H1 (cell line): Measurements from ENCODE around the gene DVL1. TPM values are rescaled to one million over a fixed set of nuclear protein-coding genes. Genes with fewer than 3 reads are reported as not detected.

ENCODE experiments used
- CTCF ChIA-PET: fragments of 300-600 bp; sonication (Branson Sonifier 250); formaldehyde crosslinking; loops from one replicate; lab custom pipeline; 2021; ENCODE audit not compliant: partially characterized antibody; lab: Charles Lee
- POLR2A ChIA-PET: fragments of 300-600 bp; sonication (Branson Sonifier 250); formaldehyde crosslinking; loops from one replicate; lab custom pipeline; 2021; ENCODE audit warnings: inconsistent platforms; ENCODE audit not compliant: partially characterized antibody; lab: Charles Lee
- DNase-seq, 2 experiments: peaks; one replicate each; pipeline versions ENCODE4 v3.0.0 to v3.0.0-alpha.2; 2010 to 2022; ENCODE audit warnings: low spot score in 2 of 2, low read depth in 1 of 2, mixed read lengths in 1 of 2
- FAIRE-seq: peaks from 2 replicates; lab custom pipeline; 2011; peaks lifted over from hg19 to GRCh38; lab: Jason Lieb, UNC
- H2AFZ ChIP-seq: 2 replicates; pipeline ENCODE4 v1.8.1; 2012; ENCODE audit warnings: low read length, inconsistent platforms
- H2AK5ac ChIP-seq: 2 replicates; pipeline ENCODE4 v1.6.1; 2013; ENCODE audit warnings: low read depth, low read length
- H2BK120ac ChIP-seq: replicated peaks from 2 replicates; pipeline ENCODE3; 2013; ENCODE audit warnings: low read depth, low read length, inconsistent platforms
- H2BK12ac ChIP-seq: 2 replicates; pipeline ENCODE4 v1.6.1; 2013; ENCODE audit warnings: low read depth, low read length
- H2BK15ac ChIP-seq: 2 replicates; pipeline ENCODE4 v1.6.1; 2013; ENCODE audit warnings: low read length
- H2BK20ac ChIP-seq: 2 replicates; pipeline ENCODE4 v1.6.1; 2013; ENCODE audit warnings: low read length
- H2BK5ac ChIP-seq: 2 replicates; pipeline ENCODE4 v1.6.1; 2013; ENCODE audit warnings: low read depth, low read length
- H3K14ac ChIP-seq: 2 replicates; pipeline ENCODE4 v1.6.1; 2013; ENCODE audit warnings: inconsistent platforms; ENCODE audit not compliant: insufficient read length
- H3K18ac ChIP-seq: 2 replicates; pipeline ENCODE4 v1.6.1; 2013; ENCODE audit warnings: low read length; ENCODE audit errors: extremely low read depth
- H3K23ac ChIP-seq: 2 replicates; pipeline ENCODE4 v1.6.1; 2013; ENCODE audit warnings: inconsistent platforms; ENCODE audit not compliant: insufficient read length
- H3K23me2 ChIP-seq: 2 replicates; pipeline ENCODE4 v1.6.1; 2013; ENCODE audit warnings: low read depth, low read length
- H3K27ac ChIP-seq: 2 replicates; pipeline ENCODE4 v1.6.1; 2011; ENCODE audit warnings: low read depth, low read length, inconsistent platforms
- H3K27me3 ChIP-seq, 4 experiments: replicated peaks in 1 of 4; 1 replicate in 1 of 4; 2 replicates in 3 of 4; pipeline versions ENCODE4 v1.6.1 to v1.8.1; 2011 to 2013; ENCODE audit warnings: low read length in 3 of 4, mild to moderate bottlenecking in 3 of 4, inconsistent platforms in 2 of 4, mixed read lengths in 2 of 4, moderate library complexity in 1 of 4; ENCODE audit not compliant: control insufficient read depth in 3 of 4, insufficient read depth in 3 of 4; ENCODE audit errors: extremely low read depth in 1 of 4
- H3K36me3 ChIP-seq, 4 experiments: 2 replicates each; pipeline versions ENCODE4 v1.6.1 to v1.8.1; 2011 to 2013; ENCODE audit warnings: mild to moderate bottlenecking in 4 of 4, low read length in 3 of 4, moderate library complexity in 2 of 4, control low read depth in 1 of 4, inconsistent platforms in 1 of 4; ENCODE audit not compliant: insufficient read depth in 4 of 4, control insufficient read depth in 2 of 4
- H3K4ac ChIP-seq: replicated peaks from 2 replicates; pipeline ENCODE3; 2013; ENCODE audit warnings: low read length, low read depth, mixed read lengths, inconsistent platforms; ENCODE audit not compliant: insufficient read length
- H3K4me1 ChIP-seq, 4 experiments: replicated peaks in 1 of 4; 1 replicate in 1 of 4; 2 replicates in 3 of 4; pipeline versions ENCODE4 v1.6.1 to v1.8.1; 2011 to 2013; ENCODE audit warnings: low read length in 3 of 4, inconsistent platforms in 2 of 4, mixed read lengths in 1 of 4; ENCODE audit not compliant: insufficient read depth in 4 of 4, control insufficient read depth in 3 of 4
- H3K4me2 ChIP-seq, 2 experiments: 2 replicates each; pipeline versions ENCODE4 v1.6.1 to v1.8.1; 2011 to 2013; ENCODE audit warnings: low read depth in 2 of 2, low read length in 2 of 2, control low read depth in 1 of 2, inconsistent platforms in 1 of 2, mild to moderate bottlenecking in 1 of 2; ENCODE audit not compliant: insufficient read depth in 1 of 2
- H3K4me3 ChIP-seq, 4 experiments: fragments of 200-600, 300-600 bp in 1 of 4; sonication (generic), shearing (Covaris generic), sonication (Bioruptor Twin) in 1 of 4; 2 replicates each; pipeline versions ENCODE4 v1.5.1 to v1.8.1; 2011 to 2016; ENCODE audit warnings: low read length in 4 of 4, low read depth in 3 of 4, control low read depth in 2 of 4, inconsistent platforms in 2 of 4, mild to moderate bottlenecking in 2 of 4, mixed read lengths in 1 of 4, moderate library complexity in 1 of 4; ENCODE audit not compliant: insufficient read depth in 2 of 4; ENCODE audit errors: extremely low read depth in 1 of 4
- H3K56ac ChIP-seq: replicated peaks from 2 replicates; pipeline ENCODE3; 2013; ENCODE audit warnings: low read depth, mild to moderate bottlenecking, mixed read lengths, low read length, inconsistent platforms; ENCODE audit not compliant: insufficient read length
- H3K79me1 ChIP-seq: 2 replicates; pipeline ENCODE4 v1.6.1; 2013; ENCODE audit warnings: low read depth, low read length, control low read depth
- H3K79me2 ChIP-seq, 2 experiments: 2 replicates each; pipeline versions ENCODE4 v1.6.1 to v1.8.1; 2012 to 2013; ENCODE audit warnings: low read length in 2 of 2, mild to moderate bottlenecking in 2 of 2, inconsistent platforms in 1 of 2; ENCODE audit not compliant: insufficient read depth in 2 of 2, control insufficient read depth in 1 of 2
- H3K9ac ChIP-seq, 4 experiments: replicated peaks in 1 of 4; 1 replicate in 1 of 4; 2 replicates in 3 of 4; pipeline versions ENCODE4 v1.6.1 to v1.8.1; 2011 to 2013; ENCODE audit warnings: low read depth in 3 of 4, low read length in 3 of 4, control low read depth in 2 of 4, mild to moderate bottlenecking in 2 of 4, moderate library complexity in 2 of 4, inconsistent platforms in 1 of 4; ENCODE audit errors: extremely low read depth in 1 of 4
- H3K9me3 ChIP-seq, 2 experiments: 2 replicates each; pipeline versions ENCODE4 v1.6.1 to v1.8.1; 2012 to 2013; ENCODE audit warnings: mild to moderate bottlenecking in 2 of 2, moderate library complexity in 2 of 2, control low read depth in 1 of 2, inconsistent platforms in 1 of 2, low read depth in 1 of 2, low read length in 1 of 2, mixed read lengths in 1 of 2; ENCODE audit not compliant: insufficient read depth in 2 of 2
- H4K20me1 ChIP-seq, 2 experiments: replicated peaks in 1 of 2; 2 replicates each; pipeline versions ENCODE3 to v1.8.1; 2011 to 2013; ENCODE audit warnings: inconsistent platforms in 2 of 2, low read length in 2 of 2, mild to moderate bottlenecking in 1 of 2; ENCODE audit not compliant: insufficient read depth in 2 of 2, control insufficient read depth in 1 of 2
- H4K5ac ChIP-seq: 2 replicates; pipeline ENCODE4 v1.6.1; 2013; ENCODE audit warnings: low read length, low read depth, mixed read lengths, inconsistent platforms; ENCODE audit not compliant: insufficient read length
- H4K8ac ChIP-seq: 2 replicates; pipeline ENCODE4 v1.8.0; 2013; ENCODE audit warnings: mild to moderate bottlenecking, moderate library complexity, low read length, inconsistent platforms; ENCODE audit not compliant: insufficient read depth; ENCODE audit errors: extremely low read depth
- H4K91ac ChIP-seq: replicated peaks from 2 replicates; pipeline ENCODE3; 2013; ENCODE audit warnings: low read length, mixed read lengths, inconsistent platforms; ENCODE audit not compliant: insufficient read length
- BACH1 ChIP-seq: IDR thresholded peaks from 2 replicates; pipeline ENCODE4 v1.6.1; 2012; ENCODE audit warnings: low read length, improper control_type of control experiment
- KDM4A ChIP-seq: IDR thresholded peaks from one replicate; pipeline ENCODE4 v1.7.1; 2012; ENCODE audit warnings: low read depth, mild to moderate bottlenecking, moderate library complexity, low read length, inconsistent platforms; ENCODE audit not compliant: severe bottlenecking
- NRF1 ChIP-seq: IDR thresholded peaks from 2 replicates; pipeline ENCODE4 v1.6.1; 2011; ENCODE audit warnings: mild to moderate bottlenecking, low read depth, low read length, improper control_type of control experiment
- PHF8 ChIP-seq: fragments of 200-600 bp; sonication (generic); conservative IDR thresholded peaks from 2 replicates; pipeline ENCODE4 v1.7.1; 2012; ENCODE audit warnings: low read depth, mild to moderate bottlenecking, inconsistent platforms, low read length, moderate library complexity
- POLR2A ChIP-seq, 2 experiments: IDR thresholded peaks; 1 replicate in 1 of 2; 2 replicates in 1 of 2; pipeline ENCODE4 v1.6.1; 2011; ENCODE audit warnings: low read depth in 2 of 2, low read length in 2 of 2, mild to moderate bottlenecking in 2 of 2; ENCODE audit errors: control extremely low read depth in 1 of 2
- WGBS, 2 experiments: shearing (Covaris generic) in 1 of 2; methylation state at CpG; one replicate each; pipeline versions ENCODE4 v1.1.6 to v1.1.7; 2013 to 2015; ENCODE audit warnings: low lambda C conversion rate in 2 of 2, mixed read lengths in 2 of 2, inconsistent platforms in 1 of 2, low coverage in 1 of 2, missing lambda C conversion rate in 1 of 2; ENCODE audit not compliant: insufficient replicate concordance in 2 of 2, insufficient coverage in 1 of 2, insufficient read length in 1 of 2; ENCODE audit errors: extremely low coverage in 1 of 2, missing lambda C conversion rate in 1 of 2; 5-methylcytosine and 5-hydroxymethylcytosine counted together
- polyA plus RNA-seq, 7 experiments: library from polyadenylated mRNA; depleted of rRNA in 3 of 7; stranded (reverse) in 5 of 7; unstranded in 2 of 7; fragments of >200 nt in 5 of 7; fragments of 200-250 nt in 2 of 7; gene quantifications; 1 replicate in 5 of 7; 2 replicates in 1 of 7; 4 replicates in 1 of 7; pipeline versions ENCODE4 v1.2.1 to v1.2.3, GENCODE V29; 2011 to 2013; ENCODE audit warnings: missing spikeins in 2 of 7, mixed read lengths in 2 of 7
- total RNA-seq: library from RNA; stranded (reverse); fragmentation: NEBNext Ultra II Directional; extraction: Animal tissue kit (Norgen Biotek cat#: 25700); gene quantifications from 2 replicates; pipeline ENCODE4 v1.2.1, GENCODE V29; 2021
- TF ChIP-seq, protein P1 (sequence below): IDR thresholded peaks from 2 replicates; pipeline ENCODE4 v1.6.1; 2012; ENCODE audit warnings: inconsistent platforms

Gene DVL1
- total and polyA plus RNA-seq, 2 of the 8 experiments (the other 6 are each of a cell fraction or from before 2014, with no cell fraction given), result 39.4 to 58.9 TPM

GRCh38 chr1:1348420-1349255 lies 580 bp downstream of the DVL1 start:
- Histone ChIP-seq H2BK20ac (no peak overlapping the region), H3K27me3 (no peaks in the 10 kb centered on the region; a peak in 2 of 7 replicates), H2BK5ac (0 out of 2 replicates have a peak overlapping the region, but pooled peaks have one; percentile 7), H2AK5ac (no peak overlapping the region), H3K4me2 (peak overlapping the region; percentile 75 to 78), H3K18ac (no peak overlapping the region; the same call in 1 of the 2 replicates), H4K91ac (peak overlapping the region; percentile 81), H3K79me1 (peaks cover 17% of the 10 kb centered on the region), H3K56ac (no peak overlapping the region), H3K9ac (peak overlapping the region in 3 of 4 experiments; percentile 34 to 77 (median 49); a peak in 6 of 7 replicates), H2BK12ac (no peak overlapping the region), H3K27ac (no peak overlapping the region; the same call in 1 of the 2 replicates), H3K23ac (no peak overlapping the region), H3K14ac (no peak overlapping the region), H2AFZ (no peak overlapping the region), H3K79me2 (peaks cover 0 to 28% of the 10 kb centered on the region in 2 experiments; a peak in 3 of 4 replicates), H3K36me3 (no peaks in the 10 kb centered on the region), H4K5ac (no peak overlapping the region), H3K23me2 (peaks cover 14% of the 10 kb centered on the region; the same call in 1 of the 2 replicates), H4K8ac (peak overlapping the region; percentile 68; the same call in 1 of the 2 replicates), H3K4ac (no peak overlapping the region), H4K20me1 (peaks cover 16 to 36% of the 10 kb centered on the region in 2 experiments), H2BK120ac (no peak overlapping the region), H3K4me3 (peak overlapping the region; percentile 60 to 84 (median 65)), H3K4me1 (peaks cover 0 to 38% (median 27%) of the 10 kb centered on the region in 4 experiments; a peak in 6 of 7 replicates), H3K9me3 (no peaks in the 10 kb centered on the region), H2BK15ac (no peak overlapping the region)
- TF ChIP-seq PHF8, result no peak
- TF ChIP-seq POLR2A (IDR thresholded peaks at IDR 0.05; ENCODE audit: control extremely low read depth in 1 of 2, low read depth in 2 of 2, low read length in 2 of 2), result no peak
- TF ChIP-seq, protein P1, sequence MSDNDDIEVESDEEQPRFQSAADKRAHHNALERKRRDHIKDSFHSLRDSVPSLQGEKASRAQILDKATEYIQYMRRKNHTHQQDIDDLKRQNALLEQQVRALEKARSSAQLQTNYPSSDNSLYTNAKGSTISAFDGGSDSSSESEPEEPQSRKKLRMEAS, result 0 out of 2 replicates have a peak, but pooled peaks have one; percentile 29
- no peak for TF ChIP-seq NRF1
- no peak for TF ChIP-seq BACH1
- peak; percentile 11 for TF ChIP-seq KDM4A
- WGBS, 2 experiments, result 2% methylated on average over 40 of the region's 109 CpGs; no CpG with 5 or more reads in 1 of the 2 experiments
- FAIRE-seq (no peak), DNase-seq (no peak)
- ChIA-PET CTCF (interaction anchor here (0.6 to 2.1 kb wide), 20 partner anchors 9 to 1033 kb away, joined by 3 to 15 read pairs (median 3); partner anchors contain the start of gene AURKAIP1), POLR2A (interaction anchor here (0.7 to 2.3 kb wide), 15 partner anchors 14 to 90 kb away, joined by 3 to 13 read pairs (median 4); partner anchors contain the start of genes AURKAIP1, CCNL2 and TAS1R3)
